Measurements from ENCODE around the gene CFDP1. TPM values are rescaled to one million over a fixed set of nuclear protein-coding genes. Genes with fewer than 3 reads are reported as not detected.

The CFDP1 gene
- total RNA-seq, 1 experiment from 2014 or later, result 97.6 TPM

DNA sequence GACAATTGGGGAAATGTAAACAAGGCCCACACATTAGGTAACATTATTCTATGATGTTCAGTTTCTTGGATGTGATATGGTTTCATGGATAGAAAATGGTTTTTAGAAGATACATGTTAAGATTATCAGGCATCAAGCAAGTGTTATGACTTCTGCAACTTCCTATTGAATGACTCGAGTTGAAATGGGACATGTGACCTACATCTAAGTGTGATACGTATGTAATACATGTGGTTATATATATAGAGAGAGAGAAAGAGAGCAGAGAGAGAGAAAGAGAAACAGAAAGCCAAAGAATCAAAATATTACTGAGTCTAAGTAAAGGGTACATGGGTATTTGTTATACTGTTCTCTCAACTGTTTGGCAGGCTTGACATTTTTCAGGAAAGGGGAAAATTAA lies 29.5 kb upstream of the CFDP1 start:
- Histone ChIP-seq H3K4me1 (ENCODE audit: insufficient read depth, low read length, poor library complexity, severe bottlenecking) (peaks cover 2% of the 10 kb centered on the region), H3K9me3 (ENCODE audit: low read depth, low read length, poor library complexity, severe bottlenecking) (no peaks in the 10 kb centered on the region), H3K27me3 (replicated peaks; ENCODE audit: insufficient read depth, low read depth, low read length, poor library complexity) (no peaks in the 10 kb centered on the region), H3K4me3 (ENCODE audit: low read depth, low read length, poor library complexity, severe bottlenecking) (peak overlapping the region; percentile 76), H3K36me3 (ENCODE audit: insufficient read depth, low read length, poor library complexity, severe bottlenecking) (no peaks in the 10 kb centered on the region), H3K27ac (ENCODE audit: low read depth, low read length, poor library complexity, severe bottlenecking) (no peak overlapping the region)
- no peak for TF ChIP-seq EZH2 (IDR thresholded peaks at IDR 0.05; ENCODE audit: borderline replicate concordance, low read depth, low read length, poor library complexity, severe bottlenecking)
- TF ChIP-seq, protein P1, sequence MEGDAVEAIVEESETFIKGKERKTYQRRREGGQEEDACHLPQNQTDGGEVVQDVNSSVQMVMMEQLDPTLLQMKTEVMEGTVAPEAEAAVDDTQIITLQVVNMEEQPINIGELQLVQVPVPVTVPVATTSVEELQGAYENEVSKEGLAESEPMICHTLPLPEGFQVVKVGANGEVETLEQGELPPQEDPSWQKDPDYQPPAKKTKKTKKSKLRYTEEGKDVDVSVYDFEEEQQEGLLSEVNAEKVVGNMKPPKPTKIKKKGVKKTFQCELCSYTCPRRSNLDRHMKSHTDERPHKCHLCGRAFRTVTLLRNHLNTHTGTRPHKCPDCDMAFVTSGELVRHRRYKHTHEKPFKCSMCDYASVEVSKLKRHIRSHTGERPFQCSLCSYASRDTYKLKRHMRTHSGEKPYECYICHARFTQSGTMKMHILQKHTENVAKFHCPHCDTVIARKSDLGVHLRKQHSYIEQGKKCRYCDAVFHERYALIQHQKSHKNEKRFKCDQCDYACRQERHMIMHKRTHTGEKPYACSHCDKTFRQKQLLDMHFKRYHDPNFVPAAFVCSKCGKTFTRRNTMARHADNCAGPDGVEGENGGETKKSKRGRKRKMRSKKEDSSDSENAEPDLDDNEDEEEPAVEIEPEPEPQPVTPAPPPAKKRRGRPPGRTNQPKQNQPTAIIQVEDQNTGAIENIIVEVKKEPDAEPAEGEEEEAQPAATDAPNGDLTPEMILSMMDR (conservative IDR thresholded peaks at IDR 0.05; ENCODE audit: low read depth, low read length), result no peak
- ChIA-PET CTCF (no interaction called here), POLR2A (ENCODE audit: low non-redundant PET) (no interaction called here)
- no peak for DNase-seq (ENCODE audit: low spot score)
- intact Hi-C loops (cut with micrococcal nuclease; ENCODE audit: unreplicated experiment), result no loop called here
- BruUV-seq (replicated peaks), result no TSS peak

DNA sequence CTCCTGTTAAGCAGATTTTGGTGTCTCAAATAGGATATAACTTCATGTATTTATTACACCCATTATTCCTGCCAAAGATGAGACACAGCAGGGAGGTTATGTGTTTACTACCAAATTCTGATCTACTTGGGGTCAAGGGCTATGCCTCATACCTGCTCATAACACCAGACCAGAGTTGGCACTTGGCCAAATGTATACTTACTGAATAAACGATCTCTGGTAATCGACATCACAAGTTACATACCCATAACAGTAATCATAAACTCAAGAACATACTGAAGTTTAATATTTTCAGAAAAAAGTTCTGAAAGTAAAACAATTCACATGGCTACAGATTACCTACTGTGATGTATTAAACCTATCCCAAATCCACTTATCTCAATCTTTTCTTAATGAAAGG lies 28.3 kb upstream of the CFDP1 start:
- ChIA-PET CTCF (no interaction called here), POLR2A (ENCODE audit: low non-redundant PET) (no interaction called here)
- BruUV-seq (replicated peaks), result no TSS peak
- no peak for DNase-seq (ENCODE audit: low spot score)
- TF ChIP-seq, protein P1 (conservative IDR thresholded peaks at IDR 0.05; ENCODE audit: low read depth, low read length), result no peak
- TF ChIP-seq EZH2 (IDR thresholded peaks at IDR 0.05; ENCODE audit: borderline replicate concordance, low read depth, low read length, poor library complexity, severe bottlenecking), result no peak
- peaks cover 2% of the 10 kb centered on the region for H3K4me1 ChIP-seq (ENCODE audit: insufficient read depth, low read length, poor library complexity, severe bottlenecking)
- no peak overlapping the region for H3K4me3 ChIP-seq (ENCODE audit: low read depth, low read length, poor library complexity, severe bottlenecking)
- H3K27me3 ChIP-seq (replicated peaks; ENCODE audit: insufficient read depth, low read depth, low read length, poor library complexity), result no peaks in the 10 kb centered on the region
- H3K27ac ChIP-seq (ENCODE audit: low read depth, low read length, poor library complexity, severe bottlenecking), result no peak overlapping the region
- H3K36me3 ChIP-seq (ENCODE audit: insufficient read depth, low read length, poor library complexity, severe bottlenecking), result no peaks in the 10 kb centered on the region
- H3K9me3 ChIP-seq (ENCODE audit: low read depth, low read length, poor library complexity, severe bottlenecking), result no peaks in the 10 kb centered on the region
- intact Hi-C loops (cut with micrococcal nuclease; ENCODE audit: unreplicated experiment), result no loop called here

DNA sequence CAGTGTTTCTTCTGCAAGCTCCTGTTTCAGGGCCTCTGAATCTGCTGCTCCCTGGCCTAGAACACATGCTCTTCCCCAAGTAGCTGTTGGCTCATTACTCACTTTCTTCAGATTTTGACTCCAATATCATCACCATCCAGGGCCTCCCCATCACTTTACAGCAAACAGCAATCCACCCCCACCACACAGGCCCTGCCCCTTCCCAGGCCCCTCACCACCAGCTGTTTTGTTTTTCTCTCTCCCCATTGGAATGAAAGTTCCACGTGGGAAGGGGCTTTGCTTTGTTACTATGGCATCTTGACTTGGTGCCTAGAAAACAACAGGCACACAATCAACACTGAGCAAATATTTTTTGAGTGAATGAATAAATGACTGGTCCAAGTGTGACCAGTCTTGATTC lies 27.1 kb upstream of the CFDP1 start:
- peaks cover 6% of the 10 kb centered on the region for H3K4me1 ChIP-seq (ENCODE audit: insufficient read depth, low read length, poor library complexity, severe bottlenecking)
- no peak for DNase-seq (ENCODE audit: low spot score)
- no peak overlapping the region for H3K27ac ChIP-seq (ENCODE audit: low read depth, low read length, poor library complexity, severe bottlenecking)
- H3K9me3 ChIP-seq (ENCODE audit: low read depth, low read length, poor library complexity, severe bottlenecking), result no peaks in the 10 kb centered on the region
- no peak overlapping the region for H3K4me3 ChIP-seq (ENCODE audit: low read depth, low read length, poor library complexity, severe bottlenecking)
- no TSS peak for BruUV-seq (replicated peaks)
- intact Hi-C loops (cut with micrococcal nuclease; ENCODE audit: unreplicated experiment), result no loop called here
- TF ChIP-seq, protein P1 (conservative IDR thresholded peaks at IDR 0.05; ENCODE audit: low read depth, low read length), result no peak
- TF ChIP-seq EZH2 (IDR thresholded peaks at IDR 0.05; ENCODE audit: borderline replicate concordance, low read depth, low read length, poor library complexity, severe bottlenecking), result no peak
- ChIA-PET POLR2A (ENCODE audit: low non-redundant PET) (no interaction called here), CTCF (no interaction called here)
- H3K36me3 ChIP-seq (ENCODE audit: insufficient read depth, low read length, poor library complexity, severe bottlenecking), result no peaks in the 10 kb centered on the region
- H3K27me3 ChIP-seq (replicated peaks; ENCODE audit: insufficient read depth, low read depth, low read length, poor library complexity), result no peaks in the 10 kb centered on the region
